K562 (cell line): ENCODE results near the gene SDK1. TPM values are rescaled to one million over a fixed set of nuclear protein-coding genes. Genes with fewer than 3 reads are reported as not detected.

ENCODE experiments used
- ATAC-seq: fragments of 200-7000 bp; cut with Tn5 transposase; 3 replicates; pipeline ENCODE4 v1.9.1; 2020; ENCODE audit warnings: moderate library complexity
- BruUV-seq: library from RNA; stranded (reverse); fragments of 400-500 nt; replicated peaks from 2 replicates; lab custom pipeline; 2021; lab: Mats Ljungman, UMichigan
- CTCF ChIA-PET: fragments of 300-600 bp; formaldehyde crosslinking; extraction: SDS; loops from one replicate; lab custom pipeline; 2021; ENCODE audit warnings: low intra/inter-chr PET ratio; lab: Yijun Ruan, JAX
- POLR2A ChIA-PET: fragments of 300-600, 350-650 bp; sonication (Branson Sonifier 250); formaldehyde crosslinking; extraction: SDS; loops from one replicate; lab custom pipeline; 2021; ENCODE audit warnings: antibody characterized with exemption, inconsistent platforms; lab: Yijun Ruan, JAX
- DNase-seq, 4 experiments: peaks; one replicate each; pipeline versions ENCODE4 v3.0.0 to v3.0.0-alpha.2; 2011 to 2018; ENCODE audit warnings: low spot score in 3 of 4, mixed read lengths in 3 of 4; ENCODE audit errors: extremely low read depth in 1 of 4
- FAIRE-seq: peaks from 2 replicates; lab custom pipeline; 2011; peaks lifted over from hg19 to GRCh38; lab: Jason Lieb, UNC
- H2AFZ ChIP-seq: 2 replicates; pipeline ENCODE4 v1.6.0; 2011; ENCODE audit warnings: low read depth, low read length, control low read depth, inconsistent platforms
- H3K27ac ChIP-seq: fragments of 200-600 bp; 3 replicates; pipeline ENCODE4 v1.8.0; 2011; ENCODE audit warnings: low read depth, mild to moderate bottlenecking, control low read depth, inconsistent platforms, low read length, moderate library complexity, mixed read lengths; ENCODE audit errors: extremely low read depth
- H3K27me3 ChIP-seq, 2 experiments: fragments of 300-600 bp in 1 of 2; 2 replicates in 1 of 2; 3 replicates in 1 of 2; pipeline versions ENCODE4 v1.6.0 to v1.8.0; 2011; ENCODE audit warnings: inconsistent platforms in 2 of 2, low read length in 2 of 2, mild to moderate bottlenecking in 1 of 2, mixed read lengths in 1 of 2, moderate library complexity in 1 of 2; ENCODE audit not compliant: control insufficient read depth in 2 of 2, insufficient read depth in 2 of 2
- H3K36me3 ChIP-seq: fragments of 300-600 bp; 3 replicates; pipeline ENCODE4 v1.8.0; 2011; ENCODE audit warnings: mild to moderate bottlenecking, low read length, inconsistent platforms; ENCODE audit not compliant: control insufficient read depth, insufficient read depth
- H3K4me1 ChIP-seq, 2 experiments: fragments of 200-600 bp in 1 of 2; replicated peaks in 1 of 2; 2 replicates in 1 of 2; 3 replicates in 1 of 2; pipeline versions ENCODE4 v1.5.1 to v1.8.0; 2011; ENCODE audit warnings: inconsistent platforms in 2 of 2, low read length in 2 of 2, mild to moderate bottlenecking in 1 of 2, mixed read lengths in 1 of 2, moderate library complexity in 1 of 2; ENCODE audit not compliant: control insufficient read depth in 2 of 2, insufficient read depth in 2 of 2
- H3K4me2 ChIP-seq: 2 replicates; pipeline ENCODE4 v1.6.1; 2011; ENCODE audit warnings: low read length, control low read depth, inconsistent platforms, mixed read lengths; ENCODE audit not compliant: insufficient read depth
- H3K4me3 ChIP-seq: fragments of 200-600 bp; sonication (generic), shearing (Covaris generic); 2 replicates; pipeline ENCODE4 v1.5.1; 2016; ENCODE audit warnings: control low read depth, inconsistent platforms
- H3K79me2 ChIP-seq: fragments of 200-600 bp; 3 replicates; pipeline ENCODE4 v1.8.0; 2011; ENCODE audit warnings: low read length, inconsistent platforms; ENCODE audit not compliant: control insufficient read depth, insufficient read depth
- H3K9ac ChIP-seq, 2 experiments: 2 replicates each; pipeline versions ENCODE4 v1.6.0 to v1.6.1; 2011; ENCODE audit warnings: low read depth in 2 of 2, low read length in 2 of 2, control low read depth in 1 of 2, inconsistent platforms in 1 of 2, mild to moderate bottlenecking in 1 of 2, mixed read lengths in 1 of 2; ENCODE audit not compliant: insufficient read depth in 1 of 2
- H3K9me1 ChIP-seq: one replicate; pipeline ENCODE4 v1.6.0; 2011; ENCODE audit warnings: inconsistent platforms, mild to moderate bottlenecking, low read length, moderate library complexity; ENCODE audit not compliant: control insufficient read depth, insufficient read depth
- H3K9me3 ChIP-seq: replicated peaks from 2 replicates; pipeline ENCODE4 v1.5.1; 2011; ENCODE audit warnings: low read depth, low read length, inconsistent platforms; ENCODE audit not compliant: control insufficient read depth, insufficient read depth
- H4K20me1 ChIP-seq: replicated peaks from 2 replicates; pipeline ENCODE4 v1.6.1; 2011; ENCODE audit warnings: low read length, inconsistent platforms, mixed read lengths; ENCODE audit not compliant: control insufficient read depth, insufficient read depth
- ETV5 ChIP-seq: sonication (generic); formaldehyde crosslinking; IDR thresholded peaks from 2 replicates; pipeline ENCODE4 v1.4.0; 2020; ENCODE audit warnings: low read depth, mild to moderate bottlenecking, missing genetic modification reagents
- EZH2 ChIP-seq: IDR thresholded peaks from 2 replicates; pipeline ENCODE4 v1.6.1; 2012; ENCODE audit warnings: low read depth, mild to moderate bottlenecking, inconsistent platforms, low read length, borderline replicate concordance
- NFRKB ChIP-seq: fragments of 450-650 bp; IDR thresholded peaks from 2 replicates; pipeline ENCODE4 v1.6.1; 2016; ENCODE audit warnings: low read depth
- STAG1 ChIP-seq: sonication (generic); formaldehyde crosslinking; IDR thresholded peaks from 2 replicates; pipeline ENCODE4 v1.5.0; 2020; ENCODE audit warnings: missing genetic modification reagents, borderline replicate concordance
- TCF7 ChIP-seq: sonication (generic); IDR thresholded peaks from 2 replicates; pipeline ENCODE4 v1.6.1; 2016; ENCODE audit warnings: antibody characterized with exemption, borderline replicate concordance
- THRAP3 ChIP-seq: fragments of 450-650 bp; IDR thresholded peaks from 2 replicates; pipeline ENCODE4 v1.6.1; 2016; ENCODE audit warnings: mild to moderate bottlenecking, inconsistent platforms, borderline replicate concordance
- ZNF584 ChIP-seq: fragments of 200-800 bp; sonication (Bioruptor generic); IDR thresholded peaks from 2 replicates; pipeline ENCODE4 v1.6.1; 2016; ENCODE audit warnings: low read depth, mild to moderate bottlenecking, missing genetic modification characterization, missing compliant biosample characterization
- ZNF785 ChIP-seq: fragments of 250-450 bp; sonication (Bioruptor Pico); IDR thresholded peaks from 2 replicates; pipeline ENCODE4 v1.4.0; 2020; ENCODE audit warnings: mild to moderate bottlenecking
- WGBS: fragments of 100-300 bp; shearing (Covaris generic); methylation state at CpG from one replicate; pipeline ENCODE4 v1.1.6; 2016; ENCODE audit warnings: low coverage, mixed read lengths; ENCODE audit not compliant: insufficient coverage; ENCODE audit errors: missing lambda C conversion rate; 5-methylcytosine and 5-hydroxymethylcytosine counted together
- in situ Hi-C: fragments of 300-500 bp; cut with MboI; formaldehyde crosslinking; loops from 4 replicates; pipeline ENCODE4 v1.15.0; 2018; ENCODE audit warnings: inconsistent platforms, mixed read lengths
- intact Hi-C: fragments of 100-400 bp; cut with micrococcal nuclease; formaldehyde crosslinking; loops from 2 replicates; pipeline ENCODE4 v1.14.2; 2022
- polyA plus RNA-seq, 8 experiments: library from polyadenylated mRNA; depleted of rRNA in 4 of 8; stranded (reverse) in 5 of 8; unstranded in 3 of 8; fragments of >200 nt; fragmentation: Nextera tagmentation in 2 of 8; fragmentation: Illumina TruSeq in 1 of 8; extraction: Ambion mirVana in 2 of 8; extraction: Trizol in 1 of 8; gene quantifications; 2 replicates each; pipeline versions ENCODE4 v1.2.1 to v1.2.3, GENCODE V29; 2011 to 2014; ENCODE audit warnings: inconsistent platforms in 1 of 8, missing spikeins in 1 of 8
- total RNA-seq, 7 experiments: library from RNA; depleted of rRNA in 6 of 7; stranded (reverse); fragments of >200 nt in 6 of 7; fragmentation: Illumina TruSeq in 2 of 7; extraction: Trizol in 2 of 7; gene quantifications; 2 replicates each; pipeline versions ENCODE4 v1.2.1 to v1.2.3, GENCODE V29; 2011 to 2021; ENCODE audit warnings: low replicate concordance in 1 of 7
- TF ChIP-seq, protein P1 (sequence below): fragments of 250-450 bp; sonication (Bioruptor Pico); IDR thresholded peaks from 2 replicates; pipeline ENCODE4 v1.8.0; 2021; ENCODE audit warnings: moderate library complexity, mild to moderate bottlenecking, inconsistent platforms
- TF ChIP-seq, protein P2 (sequence below): fragments of 250-450 bp; sonication (Bioruptor Pico); IDR thresholded peaks from 2 replicates; pipeline ENCODE4 v1.4.0; 2020; ENCODE audit warnings: mild to moderate bottlenecking

The SDK1 gene
- total and polyA plus RNA-seq, 9 of the 15 experiments (the other 6 are each of a cell fraction or from before 2014, with no cell fraction given), result 0.16 TPM; not detected in 8

DNA sequence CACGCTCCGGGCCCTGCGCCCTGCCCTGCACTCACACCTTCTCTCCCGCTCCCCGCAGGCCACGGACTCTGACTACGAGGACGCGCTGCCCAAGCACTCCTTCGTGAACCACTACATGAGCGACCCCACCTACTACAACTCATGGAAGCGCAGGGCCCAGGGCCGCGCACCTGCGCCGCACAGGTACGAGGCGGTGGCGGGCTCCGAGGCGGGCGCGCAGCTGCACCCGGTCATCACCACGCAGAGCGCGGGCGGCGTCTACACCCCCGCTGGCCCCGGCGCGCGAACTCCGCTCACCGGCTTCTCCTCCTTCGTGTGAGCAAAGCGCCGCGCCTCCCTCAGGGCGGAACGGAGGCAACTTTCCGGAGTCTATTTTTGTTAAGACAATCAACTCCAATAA, 964.0 kb downstream of the SDK1 start:
- H3K9ac ChIP-seq, result no peak overlapping the region
- ChIA-PET CTCF (no interaction called here), POLR2A (no interaction called here)
- FAIRE-seq (no peak), ATAC-seq (no peak), DNase-seq (no peak)
- WGBS, result 25% methylated on average over 27 of the region's 43 CpGs
- no peaks in the 10 kb centered on the region for H3K4me1 ChIP-seq
- no peaks in the 10 kb centered on the region for H3K9me3 ChIP-seq
- H3K36me3 ChIP-seq, result no peaks in the 10 kb centered on the region
- no peaks in the 10 kb centered on the region for H3K9me1 ChIP-seq
- BruUV-seq, result no TSS peak
- H3K27ac ChIP-seq, result no peak overlapping the region
- no peak overlapping the region for H2AFZ ChIP-seq
- no peaks in the 10 kb centered on the region for H4K20me1 ChIP-seq
- H3K79me2 ChIP-seq, result no peaks in the 10 kb centered on the region
- H3K4me3 ChIP-seq, result no peak overlapping the region
- peaks cover 7 to 51% of the 10 kb centered on the region in 2 experiments; a peak in 3 of 5 replicates for H3K27me3 ChIP-seq
- H3K4me2 ChIP-seq, result no peak overlapping the region
- TF ChIP-seq, protein P1, sequence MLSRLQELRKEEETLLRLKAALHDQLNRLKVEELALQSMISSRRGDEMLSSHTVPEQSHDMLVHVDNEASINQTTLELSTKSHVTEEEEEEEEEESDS (CRISPR knock-in tag), result no peak
- no peak for TF ChIP-seq ZNF785
- no peak for TF ChIP-seq THRAP3
- TF ChIP-seq STAG1, result no peak
- TF ChIP-seq, protein P2, sequence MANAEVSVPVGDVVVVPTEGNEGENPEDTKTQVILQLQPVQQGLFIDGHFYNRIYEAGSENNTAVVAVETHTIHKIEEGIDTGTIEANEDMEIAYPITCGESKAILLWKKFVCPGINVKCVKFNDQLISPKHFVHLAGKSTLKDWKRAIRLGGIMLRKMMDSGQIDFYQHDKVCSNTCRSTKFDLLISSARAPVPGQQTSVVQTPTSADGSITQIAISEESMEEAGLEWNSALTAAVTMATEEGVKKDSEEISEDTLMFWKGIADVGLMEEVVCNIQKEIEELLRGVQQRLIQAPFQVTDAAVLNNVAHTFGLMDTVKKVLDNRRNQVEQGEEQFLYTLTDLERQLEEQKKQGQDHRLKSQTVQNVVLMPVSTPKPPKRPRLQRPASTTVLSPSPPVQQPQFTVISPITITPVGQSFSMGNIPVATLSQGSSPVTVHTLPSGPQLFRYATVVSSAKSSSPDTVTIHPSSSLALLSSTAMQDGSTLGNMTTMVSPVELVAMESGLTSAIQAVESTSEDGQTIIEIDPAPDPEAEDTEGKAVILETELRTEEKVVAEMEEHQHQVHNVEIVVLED (CRISPR knock-in tag), result no peak
- no peak for TF ChIP-seq ETV5 (CRISPR knock-in tag)
- TF ChIP-seq TCF7, result no peak
- TF ChIP-seq NFRKB, result no peak
- no peak for TF ChIP-seq ZNF584 (CRISPR knock-in tag)
- no peak for TF ChIP-seq EZH2
- intact Hi-C loops (no loop called here), in situ Hi-C loops (no loop called here)
